Activated B cell treated with CpG ODN at 0.5 μM for 24 hours (primary cell): ENCODE results near the gene DNAH11. TPM values are rescaled to one million over a fixed set of nuclear protein-coding genes. Genes with fewer than 3 reads are reported as not detected.

ENCODE experiments used
- ATAC-seq: fragments of 200-7000 bp; cut with Tn5 transposase; one replicate; pipeline ENCODE4 v1.10.0; 2021; ENCODE audit warnings: low read depth, mild to moderate bottlenecking, moderate library complexity
- CTCF ChIA-PET: fragments of 350-600 bp; sonication (Branson Sonifier 250); formaldehyde crosslinking; loops from one replicate; lab custom pipeline; 2021; ENCODE audit warnings: antibody characterized with exemption; lab: Charles Lee
- POLR2A ChIA-PET: fragments of 350-600 bp; sonication (Branson Sonifier 250); formaldehyde crosslinking; loops from one replicate; lab custom pipeline; 2021; ENCODE audit warnings: antibody characterized with exemption; lab: Charles Lee
- DNase-seq: peaks from one replicate; pipeline ENCODE4 v3.0.0; 2022
- H3K27ac Mint-ChIP-seq: one replicate; pipeline ENCODE4 v1.8.0; 2020; ENCODE audit warnings: mixed read lengths
- H3K27me3 Mint-ChIP-seq: one replicate; pipeline ENCODE4 v1.8.0; 2021; ENCODE audit warnings: mixed read lengths
- H3K36me3 Mint-ChIP-seq: one replicate; pipeline ENCODE4 v1.8.0; 2021; ENCODE audit warnings: low read depth, mixed read lengths
- H3K4me1 Mint-ChIP-seq: one replicate; pipeline ENCODE4 v1.8.0; 2021; ENCODE audit warnings: mixed read lengths
- H3K4me3 Mint-ChIP-seq: one replicate; pipeline ENCODE4 v1.8.0; 2020; ENCODE audit warnings: mild to moderate bottlenecking, mixed read lengths
- H3K9me3 Mint-ChIP-seq: one replicate; pipeline ENCODE4 v1.8.0; 2020; ENCODE audit warnings: mixed read lengths
- CTCF ChIP-seq: fragments of 200-600 bp; IDR thresholded peaks from one replicate; pipeline ENCODE4 v1.8.0; 2022; ENCODE audit warnings: antibody characterized with exemption, mild to moderate bottlenecking
- intact Hi-C: fragments of 100-400 bp; cut with micrococcal nuclease; formaldehyde crosslinking; loops from one replicate; pipeline ENCODE4 v1.15.1; 2024
- total RNA-seq: library from RNA; stranded (reverse); gene quantifications from 2 replicates; pipeline ENCODE4 v1.2.3, GENCODE V29; 2022

The DNAH11 gene
- total RNA-seq, 1 donor from 2014 or later, result not detected

GRCh38 chr7:21608465-21608864 is 65.6 kb downstream of the DNAH11 start:
- ATAC-seq (no peak), DNase-seq (no peak)
- Mint-ChIP-seq H3K27me3 (peaks cover 17% of the 10 kb centered on the region), H3K27ac (no peak overlapping the region), H3K4me3 (no peak overlapping the region), H3K4me1 (no peaks in the 10 kb centered on the region), H3K9me3 (no peaks in the 10 kb centered on the region), H3K36me3 (no peaks in the 10 kb centered on the region)
- POLR2A ChIA-PET, result no interaction called here
- intact Hi-C loops, result no loop called here
- TF ChIP-seq CTCF, result no peak
- CTCF ChIA-PET, result no interaction called here

- POLR2A ChIA-PET, result no interaction called here
- intact Hi-C loops, result no loop called here
- H3K36me3 Mint-ChIP-seq, result no peaks in the 10 kb centered on the region
- ATAC-seq, result no peak
- no peak for TF ChIP-seq CTCF
- DNase-seq, result no peak
- no peaks in the 10 kb centered on the region for H3K4me1 Mint-ChIP-seq
- CTCF ChIA-PET, result interaction anchor here (0.7 kb wide), 1 partner anchor 83 kb away, joined by 3 read pairs; no protein-coding TSS in a partner anchor
- no peaks in the 10 kb centered on the region for H3K9me3 Mint-ChIP-seq
- no peak overlapping the region for H3K4me3 Mint-ChIP-seq
- H3K27me3 Mint-ChIP-seq, result peaks cover 13% of the 10 kb centered on the region
- no peak overlapping the region for H3K27ac Mint-ChIP-seq
Measured at GRCh38 chr7:21611129-21611528, 68.3 kb downstream of the DNAH11 start.

- DNase-seq (no peak), ATAC-seq (no peak)
- no peak overlapping the region for H3K4me3 Mint-ChIP-seq
- H3K27ac Mint-ChIP-seq, result no peak overlapping the region
- intact Hi-C loops, result no loop called here
- no peak for TF ChIP-seq CTCF
- ChIA-PET POLR2A (no interaction called here), CTCF (no interaction called here)
- H3K9me3 Mint-ChIP-seq, result no peaks in the 10 kb centered on the region
- H3K36me3 Mint-ChIP-seq, result no peaks in the 10 kb centered on the region
- H3K4me1 Mint-ChIP-seq, result no peaks in the 10 kb centered on the region
- peaks cover 9% of the 10 kb centered on the region for H3K27me3 Mint-ChIP-seq
Measured at GRCh38 chr7:21616091-21616490, 73.3 kb downstream of the DNAH11 start.

- no peak for DNase-seq
- intact Hi-C loops, result no loop called here
- ATAC-seq, result no peak
- ChIA-PET CTCF (no interaction called here), POLR2A (no interaction called here)
- Mint-ChIP-seq H3K9me3 (no peaks in the 10 kb centered on the region), H3K4me3 (no peak overlapping the region), H3K27me3 (peaks cover 9% of the 10 kb centered on the region), H3K4me1 (no peaks in the 10 kb centered on the region), H3K27ac (no peak overlapping the region), H3K36me3 (no peaks in the 10 kb centered on the region)
- no peak for TF ChIP-seq CTCF
Measured at GRCh38 chr7:21616796-21617436, 74.1 kb downstream of the DNAH11 start.

GRCh38 chr7:21617513-21617912 is 74.7 kb downstream of the DNAH11 start:
- no peak for TF ChIP-seq CTCF
- ChIA-PET POLR2A (no interaction called here), CTCF (no interaction called here)
- H3K36me3 Mint-ChIP-seq, result no peaks in the 10 kb centered on the region
- H3K4me1 Mint-ChIP-seq, result no peaks in the 10 kb centered on the region
- H3K27ac Mint-ChIP-seq, result no peak overlapping the region
- ATAC-seq (no peak), DNase-seq (no peak)
- H3K27me3 Mint-ChIP-seq, result peaks cover 9% of the 10 kb centered on the region
- no peak overlapping the region for H3K4me3 Mint-ChIP-seq
- intact Hi-C loops, result no loop called here
- H3K9me3 Mint-ChIP-seq, result no peaks in the 10 kb centered on the region
